Right forelimb (tissue), 1 donor: Measurements from ENCODE around the gene LRRTM4.
"Not testable (repeated sequence)": the region's sequence is repeated elsewhere in the genome, so short reads cannot be mapped to it uniquely, and the experiment has no call there.

Source experiments
- DNase-seq: peaks from one replicate; pipeline ENCODE4 v3.0.0-alpha.2; 2018

Gene LRRTM4

GRCh38 chr2:76829374-76830234 is 692.6 kb downstream of the LRRTM4 start:
- no peak for DNase-seq

GRCh38 chr2:76826691-76827090 is 695.5 kb downstream of the LRRTM4 start:
- DNase-seq, result no peak

GRCh38 chr2:76825140-76825970 is 696.8 kb downstream of the LRRTM4 start:
- no peak for DNase-seq

- DNase-seq, result no peak
Observed at GRCh38 chr2:76821731-76822130, 700.4 kb downstream of the LRRTM4 start.

GRCh38 chr2:76813084-76813483 is 709.1 kb downstream of the LRRTM4 start:
- no peak for DNase-seq

GRCh38 chr2:76812156-76812555 is 710.0 kb downstream of the LRRTM4 start:
- DNase-seq, result no peak

GRCh38 chr2:76809136-76809535 is 713.0 kb downstream of the LRRTM4 start:
- DNase-seq, result no peak

- no peak for DNase-seq
Observed at GRCh38 chr2:76808732-76809131, 713.4 kb downstream of the LRRTM4 start.

- DNase-seq, result no peak
Observed at GRCh38 chr2:76793647-76794334, 728.4 kb downstream of the LRRTM4 start.

GRCh38 chr2:76781313-76781712 is 740.9 kb downstream of the LRRTM4 start:
- DNase-seq, result not testable (repeated sequence)

- no peak for DNase-seq
Observed at GRCh38 chr2:76763276-76763675, 758.9 kb downstream of the LRRTM4 start.

- DNase-seq, result no peak
Observed at GRCh38 chr2:76760367-76760704, 761.8 kb downstream of the LRRTM4 start.

GRCh38 chr2:76759634-76760366 is 762.4 kb downstream of the LRRTM4 start:
- DNase-seq, result no peak

GRCh38 chr2:76752506-76752905 is 769.7 kb downstream of the LRRTM4 start:
- DNase-seq, result no peak

GRCh38 chr2:76749858-76750257 is 772.3 kb downstream of the LRRTM4 start:
- no peak for DNase-seq

GRCh38 chr2:76748581-76749296 is 773.4 kb downstream of the LRRTM4 start:
- no peak for DNase-seq

GRCh38 chr2:76745605-76746004 is 776.6 kb downstream of the LRRTM4 start:
- no peak for DNase-seq

GRCh38 chr2:76737607-76738006 is 784.6 kb downstream of the LRRTM4 start:
- DNase-seq, result no peak

GRCh38 chr2:76733736-76734135 is 788.4 kb downstream of the LRRTM4 start:
- no peak for DNase-seq

- DNase-seq, result no peak
Observed at GRCh38 chr2:76731157-76731556, 791.0 kb downstream of the LRRTM4 start.

- DNase-seq, result no peak
Observed at GRCh38 chr2:76730021-76730420, 792.2 kb downstream of the LRRTM4 start.

- no peak for DNase-seq
Observed at GRCh38 chr2:76721226-76721625, 801.0 kb downstream of the LRRTM4 start.
